HG02870 (cell line): ENCODE results near the gene PRMT1.
"Not testable (repeated sequence)": the region's sequence is repeated elsewhere in the genome, so short reads cannot be mapped to it uniquely, and the experiment has no call there.

Source experiments
- ATAC-seq: cut with Tn5 transposase; IDR thresholded peaks from one replicate; pipeline ENCODE4 v1.9.1; 2021; ENCODE audit warnings: mild to moderate bottlenecking, moderate library complexity; ENCODE audit not compliant: unreplicated experiment

The PRMT1 gene

GRCh38 chr19:49718511-49718910 is 41.4 kb downstream of the PRMT1 start:
- no peak for ATAC-seq

DNA sequence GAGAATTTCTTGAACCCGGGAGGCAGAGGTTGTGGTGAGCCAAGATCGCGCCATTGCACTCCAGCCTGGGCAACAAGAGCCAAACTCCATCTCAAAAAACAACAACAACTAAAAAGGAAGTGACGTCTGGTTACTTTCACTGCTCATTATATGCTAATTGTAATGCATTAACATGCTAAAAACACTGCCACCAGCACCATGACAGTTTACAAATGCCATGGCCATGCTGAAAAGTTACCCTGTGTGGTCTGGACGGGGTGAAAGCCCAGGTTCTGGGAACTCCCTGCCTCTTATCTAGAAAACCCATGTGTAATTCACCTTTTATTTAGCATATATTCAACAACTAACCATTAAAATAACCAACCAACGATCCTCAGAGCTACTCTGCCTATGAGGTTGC is 41.9 kb downstream of the PRMT1 start:
- no peak for ATAC-seq

- not testable (repeated sequence) for ATAC-seq
Measured at GRCh38 chr19:49719420-49719819, 42.3 kb downstream of the PRMT1 start.

DNA sequence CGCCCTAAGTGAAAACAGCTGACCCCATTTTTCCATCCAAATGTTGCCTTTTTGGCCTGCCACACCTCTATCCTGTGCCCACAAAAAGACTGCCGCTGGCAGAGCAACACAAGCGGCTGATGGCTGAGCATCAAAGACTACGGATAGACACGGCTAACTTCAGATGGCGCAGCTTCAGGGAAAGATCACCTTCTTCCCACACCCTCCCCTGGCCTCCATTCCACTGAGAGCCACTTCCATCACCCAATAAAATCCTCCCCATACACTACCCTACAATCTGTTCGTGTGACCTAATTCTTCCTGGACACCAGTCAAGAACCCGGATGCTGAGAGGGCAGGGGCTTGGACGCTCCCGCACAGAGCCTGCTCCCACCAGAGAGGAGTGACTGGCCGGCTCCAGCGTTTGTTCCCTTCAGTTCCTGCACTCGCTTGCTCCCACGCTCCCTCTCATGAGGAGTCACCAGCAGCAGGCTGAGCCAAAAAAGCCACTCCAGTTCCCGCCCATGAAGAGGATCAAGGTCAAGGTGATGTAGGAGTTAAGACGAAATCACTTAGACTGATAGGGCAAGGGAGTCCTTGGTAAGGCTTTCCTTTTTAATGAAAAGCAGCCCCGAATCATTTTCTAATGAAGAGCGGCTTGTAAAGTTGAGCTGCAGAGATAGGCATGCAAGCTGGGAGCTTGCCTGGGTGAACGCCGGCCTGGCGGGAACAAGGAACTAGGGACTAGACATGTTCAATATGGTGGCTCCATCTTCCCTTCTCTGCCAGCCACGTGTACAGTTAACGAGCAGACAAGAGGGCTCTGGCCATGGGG is 50.4 kb downstream of the PRMT1 start:
- ATAC-seq = no peak

DNA sequence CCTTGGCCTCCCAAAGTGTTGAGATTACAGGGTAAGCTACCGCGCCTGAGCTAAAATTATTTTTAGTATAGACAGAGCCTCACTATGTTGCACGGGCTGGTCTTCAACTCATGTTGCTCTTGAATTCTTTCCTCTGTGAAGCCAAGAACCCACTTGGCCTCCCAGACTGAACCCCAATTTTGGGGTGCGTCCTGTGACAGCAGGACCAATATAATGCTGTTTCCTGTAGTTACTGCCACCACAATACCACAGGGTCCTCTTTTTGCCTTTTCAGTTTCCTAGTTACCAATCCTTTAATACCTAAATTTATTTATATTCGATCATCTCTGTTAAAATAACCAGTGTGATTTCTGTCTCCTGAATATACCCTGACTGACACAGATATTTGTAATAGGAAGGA is 53.1 kb downstream of the PRMT1 start:
- ATAC-seq = no peak
